Lower leg skin (tissue), 3 donors: ENCODE results near the gene ACSM4.

Source experiments
- CTCF ChIP-seq, 3 donors: fragments of 450-650 bp; IDR thresholded peaks; one replicate each; pipeline ENCODE4 v1.5.1; 2016; ENCODE audit warnings: antibody characterized with exemption in 3 of 3, mild to moderate bottlenecking in 3 of 3, moderate library complexity in 2 of 3
- POLR2A ChIP-seq, 2 donors: fragments of 450-650 bp; IDR thresholded peaks; one replicate each; pipeline ENCODE4 v1.6.1; 2016 to 2017; ENCODE audit warnings: antibody characterized with exemption in 2 of 2, mild to moderate bottlenecking in 1 of 2, moderate library complexity in 1 of 2

- TF ChIP-seq POLR2A (IDR thresholded peaks at IDR 0.05) = no peak
- TF ChIP-seq CTCF (IDR thresholded peaks at IDR 0.05) = no peak
Measured at GRCh38 chr12:7321624-7322023, 17.8 kb downstream of the ACSM4 start.
